DLD1 (cell line): ENCODE data around the gene GAB2.
"Not testable (repeated sequence)": the region's sequence is repeated elsewhere in the genome, so short reads cannot be mapped to it uniquely, and the experiment has no call there.

Experiments
- in situ Hi-C: cut with HindIII; loops from 2 replicates; pipeline ENCODE4 v1.10.0; 2017; ENCODE audit warnings: low sequenced_read_pairs

GAB2 gene

GRCh38 chr11:78371221-78371891 lies 46.3 kb downstream of the GAB2 start:
- in situ Hi-C loops: no loop called here

DNA sequence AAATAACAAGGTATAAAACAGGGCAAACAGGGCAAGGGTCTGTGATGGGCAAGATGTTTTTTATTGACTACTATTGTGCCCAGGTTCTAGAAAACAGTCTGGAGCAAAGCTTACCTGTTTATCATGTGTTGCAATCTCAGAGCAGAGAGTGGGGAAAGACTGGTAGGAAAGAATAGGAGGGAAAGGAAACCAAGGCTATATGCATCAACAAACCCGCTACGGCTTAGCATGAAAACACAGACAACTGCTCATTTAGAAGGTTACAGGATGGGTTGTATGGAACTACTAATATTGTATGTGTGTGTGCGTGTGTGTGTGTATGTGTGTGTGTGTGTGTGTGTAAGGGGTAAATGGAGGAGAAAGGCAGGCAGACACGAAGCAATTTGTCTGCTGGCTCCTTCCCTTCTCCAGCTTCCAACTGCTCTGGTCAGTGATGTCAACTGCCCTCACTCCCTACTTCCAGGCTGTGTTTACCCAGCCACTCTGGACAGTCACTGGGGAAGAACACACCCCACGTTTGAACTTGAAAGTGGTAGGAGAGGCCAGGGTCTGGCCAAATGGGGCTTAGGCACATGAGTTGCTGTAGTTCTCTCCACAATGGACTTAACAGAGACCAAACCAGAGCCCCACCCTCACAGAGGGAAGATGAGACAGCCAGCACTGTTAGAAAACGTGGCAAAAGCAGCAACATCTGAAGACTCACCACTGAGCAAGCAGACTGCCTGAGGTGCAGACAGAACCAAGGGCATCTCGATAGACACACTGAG lies 47.0 kb downstream of the GAB2 start:
- in situ Hi-C loops: no loop called here

DNA sequence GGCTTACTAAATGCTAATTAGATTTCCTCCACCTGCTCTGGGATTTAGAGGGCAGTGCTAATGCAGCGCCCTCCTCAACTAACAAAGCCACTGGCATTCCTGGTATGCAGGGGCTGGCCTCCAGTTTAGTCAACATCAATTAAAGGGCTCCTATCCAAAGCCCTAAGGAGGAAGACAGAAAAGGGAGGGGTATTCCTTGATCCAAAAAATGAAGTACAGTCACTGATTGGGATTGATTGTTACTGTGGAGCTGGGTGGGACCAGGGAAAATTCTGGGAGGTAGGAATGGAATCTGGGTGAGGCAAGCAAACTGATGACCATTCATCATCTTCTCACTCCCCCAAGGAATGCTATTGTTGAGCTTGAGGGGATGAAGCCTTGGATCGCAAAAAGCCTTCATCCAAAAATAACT lies 52.2 kb downstream of the GAB2 start:
- in situ Hi-C loops: no loop called here

DNA sequence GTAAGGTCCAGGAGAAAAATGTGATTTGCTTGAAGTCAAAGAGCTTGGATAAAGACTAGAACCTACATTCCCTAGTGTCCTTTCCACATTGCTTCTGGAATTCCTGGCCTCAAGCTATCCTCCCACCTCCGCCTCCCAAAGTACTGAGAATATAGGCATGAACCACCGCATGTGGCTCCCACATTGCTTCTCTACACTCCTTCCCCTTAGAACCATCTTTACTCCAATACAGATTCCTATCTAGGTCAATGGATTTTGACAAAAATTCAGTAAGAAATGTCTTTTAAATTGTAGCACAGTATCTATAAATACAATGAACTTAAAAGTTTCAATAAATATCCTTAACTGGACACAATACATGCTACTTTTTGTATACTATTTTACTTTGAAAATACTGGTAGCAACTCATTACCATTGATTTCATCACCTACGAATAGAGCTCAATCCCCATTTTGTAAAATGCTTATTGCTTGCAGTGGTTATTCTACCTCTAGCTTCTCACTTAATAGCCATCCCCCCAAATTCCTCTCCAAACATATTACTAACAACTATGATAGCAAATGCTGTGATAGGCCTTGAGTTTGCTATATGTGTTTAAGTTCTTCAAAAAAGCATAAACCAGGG lies 53.4 kb downstream of the GAB2 start:
- in situ Hi-C loops: no loop called here

DNA sequence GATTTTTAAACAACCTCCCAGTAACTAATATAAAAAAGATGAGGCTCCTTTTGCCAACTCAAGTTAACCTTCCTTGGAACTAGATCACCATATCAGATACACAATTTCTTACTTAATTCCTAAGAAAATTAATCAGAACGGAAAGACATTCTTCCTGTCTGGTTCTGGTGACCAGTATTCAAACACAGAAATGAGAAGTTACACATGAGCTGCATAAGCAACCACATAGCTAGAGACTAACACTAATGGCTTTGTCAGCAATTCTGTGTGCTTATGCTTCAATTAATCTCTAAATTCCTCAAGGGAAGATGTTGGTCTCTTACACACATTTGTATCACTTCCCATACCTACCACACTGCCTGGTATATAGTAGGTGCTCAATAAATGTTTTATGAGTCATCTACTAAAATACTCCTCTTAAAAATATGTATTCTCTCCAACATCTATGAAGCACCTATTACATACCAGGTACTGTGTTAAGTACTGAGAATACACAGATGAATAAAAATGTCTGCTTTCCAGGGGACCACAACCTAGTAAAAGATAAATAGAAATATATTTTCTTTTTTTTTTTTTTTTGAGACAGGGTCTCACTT lies 54.5 kb downstream of the GAB2 start:
- in situ Hi-C loops: no loop called here

DNA sequence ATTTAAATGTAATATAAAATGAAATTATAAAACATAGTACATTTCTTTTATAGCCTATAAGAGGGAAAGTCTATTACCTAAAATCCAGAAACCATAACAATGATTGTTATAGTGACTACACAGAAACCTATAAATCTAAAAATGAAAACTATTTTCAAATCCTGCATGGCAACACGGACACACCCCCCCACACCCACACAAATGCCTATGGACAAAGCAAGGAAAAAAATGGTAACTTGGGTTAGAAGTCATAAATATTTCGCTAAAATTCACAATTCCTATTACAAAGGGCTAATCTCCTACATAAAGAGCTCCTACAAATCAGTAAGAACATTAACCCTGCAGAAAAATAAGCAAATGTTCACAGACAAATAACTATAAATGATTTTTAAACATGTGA lies 56.4 kb downstream of the GAB2 start:
- in situ Hi-C loops: no loop called here

- in situ Hi-C loops: no loop called here
Observed at GRCh38 chr11:78359921-78360320, 57.7 kb downstream of the GAB2 start.

- in situ Hi-C loops: not testable (repeated sequence)
Observed at GRCh38 chr11:78357924-78358323, 59.7 kb downstream of the GAB2 start.

- in situ Hi-C loops: not testable (repeated sequence)
Observed at GRCh38 chr11:78357425-78357824, 60.2 kb downstream of the GAB2 start.

DNA sequence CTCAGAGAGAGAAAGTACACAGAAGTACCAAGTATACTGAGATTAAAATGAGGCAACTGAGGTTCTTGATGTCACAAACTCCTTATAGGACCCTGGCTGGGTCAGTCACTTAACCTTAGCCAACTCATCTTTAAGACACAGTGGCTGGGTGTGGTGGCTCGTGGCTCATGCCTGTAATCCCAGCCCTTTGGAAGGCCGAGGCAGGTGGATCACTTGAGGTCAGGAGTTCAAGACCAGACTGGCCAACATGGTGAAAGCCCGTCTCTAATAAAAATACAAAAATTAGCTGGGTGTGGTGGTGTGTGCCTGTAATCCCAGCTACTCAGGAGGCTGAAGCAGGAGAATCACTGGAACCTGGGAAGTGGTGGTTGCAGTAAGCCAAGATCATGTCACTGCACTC lies 61.9 kb downstream of the GAB2 start:
- in situ Hi-C loops: not testable (repeated sequence)

- in situ Hi-C loops: no loop called here
Observed at GRCh38 chr11:78355309-78355705, 62.3 kb downstream of the GAB2 start.

DNA sequence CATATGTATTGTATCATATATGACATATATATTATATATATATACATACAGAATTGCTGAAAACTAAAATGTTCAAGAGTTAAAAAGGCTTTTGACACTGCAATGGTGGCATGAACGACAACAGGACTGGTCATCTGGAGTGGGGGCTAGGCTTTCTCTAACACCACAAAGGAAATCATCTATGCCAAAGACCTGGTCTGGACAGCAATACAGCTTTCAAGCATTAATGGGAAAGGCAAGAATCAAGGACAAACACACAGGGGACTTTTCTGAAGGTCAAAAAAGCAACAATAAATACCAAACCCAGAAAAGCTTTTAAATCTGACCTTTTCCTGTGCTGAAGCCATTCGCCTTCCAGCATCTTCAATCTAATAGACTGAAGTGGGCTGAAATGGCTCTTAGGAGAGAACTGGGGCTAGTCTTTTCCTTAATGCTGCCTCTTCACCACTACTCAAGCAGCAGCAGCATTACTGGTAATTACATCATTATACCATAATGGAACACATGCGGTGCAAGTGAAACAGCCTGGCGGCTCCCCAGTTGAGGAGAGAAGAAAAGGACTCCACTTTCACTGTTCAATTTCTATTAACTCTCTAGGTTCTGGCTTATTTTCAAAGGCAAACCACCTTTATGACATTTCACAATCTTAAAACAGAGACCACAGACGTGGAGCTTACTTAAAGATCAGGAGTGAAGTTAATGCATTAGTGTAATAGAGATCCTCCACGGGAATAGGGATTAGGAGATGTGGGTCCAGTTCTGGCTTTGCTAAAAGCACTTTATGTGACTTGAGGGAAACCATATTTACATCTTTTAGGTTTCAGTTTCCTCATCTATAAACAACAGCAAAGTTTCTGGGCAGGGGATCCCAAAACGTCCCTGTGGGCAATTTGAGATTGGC lies 63.0 kb downstream of the GAB2 start:
- in situ Hi-C loops: no loop called here

- in situ Hi-C loops: no loop called here
Observed at GRCh38 chr11:78351979-78352841, 65.4 kb downstream of the GAB2 start.

GRCh38 chr11:78351193-78351592 lies 66.4 kb downstream of the GAB2 start:
- in situ Hi-C loops: no loop called here

DNA sequence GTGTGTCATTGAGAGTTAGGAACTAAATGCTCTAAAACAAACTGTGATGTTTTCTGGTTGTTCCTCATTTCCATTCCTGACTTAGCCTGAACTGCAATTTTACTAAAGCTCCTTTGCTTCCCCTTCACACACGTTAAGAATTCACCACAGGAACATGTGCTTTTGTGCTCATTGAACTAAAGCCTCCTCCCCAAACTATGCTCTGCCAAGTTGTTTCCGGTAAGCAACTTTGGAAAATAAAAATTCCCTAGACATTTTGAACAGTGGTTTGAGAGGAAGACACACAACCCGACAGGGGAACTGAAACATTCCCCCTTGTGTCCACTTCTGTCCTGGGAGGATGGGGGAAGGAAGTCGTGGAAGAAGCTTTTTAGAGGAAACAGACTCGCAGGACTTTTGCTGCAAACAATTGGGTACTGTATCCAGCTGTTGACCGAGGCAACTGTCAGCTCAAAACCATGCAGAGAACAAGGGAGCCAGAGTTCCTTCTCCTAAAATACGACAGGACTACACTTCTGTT lies 66.9 kb downstream of the GAB2 start:
- in situ Hi-C loops: no loop called here

GRCh38 chr11:78350091-78350645 lies 67.5 kb downstream of the GAB2 start:
- in situ Hi-C loops: no loop called here

DNA sequence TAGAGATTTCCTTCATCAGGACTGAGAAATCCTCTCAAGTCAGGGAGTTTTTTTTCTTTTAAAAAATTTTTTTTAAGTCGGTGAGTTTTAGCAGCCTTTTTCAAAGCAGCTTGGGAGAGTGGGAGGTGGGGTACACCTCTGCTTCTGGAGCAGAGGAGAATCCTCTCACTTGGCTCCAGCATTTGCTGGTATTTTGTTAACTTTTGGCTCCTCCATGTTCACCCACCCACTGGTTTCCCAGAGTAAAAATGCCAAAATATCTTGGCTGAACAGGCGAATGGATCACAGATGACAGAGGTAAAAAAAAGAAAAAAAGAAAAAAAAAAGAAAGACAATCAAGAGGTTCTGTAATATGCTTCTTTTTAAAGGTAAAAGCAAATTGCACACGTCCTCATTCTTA lies 68.0 kb downstream of the GAB2 start:
- in situ Hi-C loops: no loop called here

DNA sequence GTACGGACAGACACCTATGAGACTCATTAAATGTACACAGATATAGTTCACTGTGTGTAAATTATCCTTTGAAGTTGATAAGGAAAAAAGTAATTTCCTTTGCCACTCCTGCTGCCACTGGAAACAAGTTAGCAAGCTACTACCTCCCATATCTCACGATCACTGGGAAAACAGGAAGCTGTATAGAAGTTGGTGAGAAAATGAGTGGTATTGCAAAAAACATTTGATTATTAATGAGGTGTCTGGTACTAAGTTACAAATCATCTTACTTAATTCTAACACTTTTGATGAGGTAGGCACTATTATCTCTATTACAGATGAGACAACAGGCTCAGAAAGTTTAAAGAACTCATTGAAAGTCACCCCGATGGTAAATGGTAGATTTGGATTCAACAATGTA lies 68.5 kb downstream of the GAB2 start:
- in situ Hi-C loops: no loop called here

- in situ Hi-C loops: no loop called here
Observed at GRCh38 chr11:78347956-78348355, 69.7 kb downstream of the GAB2 start.
